ENCODE results near the gene GLCCI1. TPM values are rescaled to one million over a fixed set of nuclear protein-coding genes. Genes with fewer than 3 reads are reported as not detected.

The GLCCI1 gene
- total RNA-seq, 1 experiment from 2014 or later = 4.6 TPM

GRCh38 chr7:7920481-7920880 lies 48.1 kb upstream of the GLCCI1 start (continued):
- TF ChIP-seq MAX (IDR thresholded peaks at IDR 0.05) = no peak
- TF ChIP-seq ATF3 (IDR thresholded peaks at IDR 0.05) = no peak
- TF ChIP-seq EZH2 (IDR thresholded peaks at IDR 0.05) = no peak
- TF ChIP-seq CEBPB (IDR thresholded peaks at IDR 0.05; ENCODE audit: low read depth) = no peak

- ChIA-PET RAD21 (ENCODE audit: low non-redundant PET in 1 of 2, low total read pairs in 2 of 2, uncharacterized antibody in 2 of 2, unreplicated experiment in 2 of 2) (no interaction called here), POLR2A (no interaction called here), CTCF (no interaction called here)
- no peak overlapping the region for H3K27ac ChIP-seq (ENCODE audit: low read depth, low read length)
- no peaks in the 10 kb centered on the region for H3K9me3 ChIP-seq (ENCODE audit: control insufficient read depth in 1 of 2, insufficient read depth in 1 of 2, low read depth in 1 of 2, low read length in 2 of 2)
- ATAC-seq = no peak
- H3K79me2 ChIP-seq (ENCODE audit: insufficient read depth, low read length) = no peaks in the 10 kb centered on the region
- no peak overlapping the region for H3K4me2 ChIP-seq (ENCODE audit: low read length)
- no peaks in the 10 kb centered on the region for H4K20me1 ChIP-seq (ENCODE audit: insufficient read depth)
- no peaks in the 10 kb centered on the region for H3K4me1 ChIP-seq (ENCODE audit: control insufficient read depth in 1 of 2, insufficient read depth in 2 of 2, low read length in 2 of 2)
- H3K36me3 ChIP-seq (ENCODE audit: control insufficient read depth in 1 of 2, insufficient read depth in 2 of 2, low read length in 2 of 2) = no peaks in the 10 kb centered on the region
- intact Hi-C loops (cut with micrococcal nuclease) = no loop called here
- H3K9ac ChIP-seq (ENCODE audit: low read length) = no peak overlapping the region
- H3K27me3 ChIP-seq (ENCODE audit: insufficient read depth, low read length) = no peaks in the 10 kb centered on the region
- H3K4me3 ChIP-seq (replicated peaks in 1 of 2; ENCODE audit: low read depth in 1 of 2, low read length in 2 of 2) = no peak overlapping the region
- H3K9me2 ChIP-seq (ENCODE audit: insufficient read depth) = no peaks in the 10 kb centered on the region
- no TSS peak for BruUV-seq (replicated peaks)
- TF ChIP-seq ATF3 (IDR thresholded peaks at IDR 0.05) (no peak), CTCF (IDR thresholded peaks at IDR 0.05 in 2 of 3, conservative IDR thresholded peaks at IDR 0.05 in 1 of 3; ENCODE audit: borderline replicate concordance in 1 of 3, insufficient read depth in 1 of 3, low read depth in 2 of 3, low read length in 2 of 3) (no peak), CBX3 (IDR thresholded peaks at IDR 0.05; ENCODE audit: low read depth) (no peak), YY1 (IDR thresholded peaks at IDR 0.05; ENCODE audit: extremely low read depth, insufficient replicate concordance, low read depth, low read length) (no peak)
- no peak for DNase-seq (ENCODE audit: low read depth, low spot score)
- H2AFZ ChIP-seq (ENCODE audit: low read depth, low read length, poor library complexity, severe bottlenecking) = no peak overlapping the region
These were observed 46.8 kb upstream of the GLCCI1 start for GRCh38 chr7:7921830-7922229.

All from HCT116 (cell line).